Osteoblast (primary cell): ENCODE data around the gene BIRC7. TPM values are rescaled to one million over a fixed set of nuclear protein-coding genes. Genes with fewer than 3 reads are reported as not detected.

Source experiments
- DNase-seq: peaks from one replicate; pipeline ENCODE4 v3.0.0; 2011; ENCODE audit warnings: low spot score, mixed read lengths; ENCODE audit not compliant: insufficient read length; ENCODE audit errors: missing footprints
- H2AFZ ChIP-seq: 2 replicates; pipeline ENCODE4 v1.6.0; 2011; ENCODE audit warnings: mild to moderate bottlenecking, low read length
- H3K27ac ChIP-seq: 2 replicates; pipeline ENCODE4 v1.5.1; 2011; ENCODE audit warnings: mild to moderate bottlenecking, low read depth, low read length, moderate library complexity
- H3K27me3 ChIP-seq: 2 replicates; pipeline ENCODE4 v1.6.0; 2012; ENCODE audit warnings: mild to moderate bottlenecking, control low read depth, inconsistent platforms, low read length, moderate library complexity; ENCODE audit not compliant: insufficient read depth
- H3K36me3 ChIP-seq: 2 replicates; pipeline ENCODE4 v1.5.1; 2011; ENCODE audit warnings: mild to moderate bottlenecking, low read length, control low read depth, moderate library complexity; ENCODE audit not compliant: insufficient read depth
- H3K4me1 ChIP-seq: 2 replicates; pipeline ENCODE4 v1.5.1; 2011; ENCODE audit warnings: mild to moderate bottlenecking, low read length, control low read depth, moderate library complexity; ENCODE audit not compliant: insufficient read depth
- H3K4me2 ChIP-seq: 2 replicates; pipeline ENCODE4 v1.6.0; 2011; ENCODE audit warnings: mild to moderate bottlenecking, low read length; ENCODE audit not compliant: insufficient read depth
- H3K4me3 ChIP-seq: fragments of 200-600 bp; sonication (generic); 3 replicates; pipeline ENCODE4 v1.5.1; 2012; ENCODE audit warnings: mild to moderate bottlenecking, low read length, inconsistent platforms; ENCODE audit not compliant: insufficient read depth
- H3K79me2 ChIP-seq: 2 replicates; pipeline ENCODE4 v1.6.0; 2012; ENCODE audit warnings: mild to moderate bottlenecking, low read length, control low read depth, inconsistent platforms; ENCODE audit not compliant: insufficient read depth
- H3K9me3 ChIP-seq: 2 replicates; pipeline ENCODE4 v1.5.1; 2011; ENCODE audit warnings: low read depth, low read length, control low read depth
- H4K20me1 ChIP-seq: 2 replicates; pipeline ENCODE4 v1.6.0; 2012; ENCODE audit warnings: mild to moderate bottlenecking, low read length, control low read depth; ENCODE audit not compliant: insufficient read depth
- total RNA-seq: library from RNA; depleted of rRNA; stranded (reverse); fragments of >200 nt; gene quantifications from 2 replicates; pipeline ENCODE4 v1.2.3, GENCODE V29; 2012
- TF ChIP-seq, protein P1 (sequence below): IDR thresholded peaks from 2 replicates; pipeline ENCODE4 v1.5.1; 2011; ENCODE audit warnings: mild to moderate bottlenecking, low read depth, low read length, moderate library complexity; ENCODE audit errors: extremely low read depth

Gene BIRC7
- total RNA-seq, 1 donor: under 0.01 TPM

DNA sequence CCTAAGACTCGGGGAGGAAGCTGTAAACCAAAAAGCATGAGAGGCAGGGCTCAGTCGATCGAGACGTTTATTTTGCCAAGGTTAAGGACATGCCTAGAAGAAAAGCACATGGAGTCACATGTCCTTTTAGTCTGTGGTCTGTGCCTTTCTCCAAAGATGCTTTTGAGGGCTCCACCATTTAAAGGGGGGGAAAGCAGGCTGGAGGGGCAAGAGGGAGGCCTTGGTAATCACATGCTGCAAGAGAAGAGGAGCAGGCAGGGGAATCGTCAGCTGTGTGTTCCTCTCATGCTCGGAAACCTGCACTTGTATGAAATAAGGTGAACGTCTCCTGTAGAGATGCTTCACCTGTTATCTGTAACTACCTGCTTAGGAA lies 10.6 kb upstream of the BIRC7 start:
- Histone ChIP-seq H3K79me2 (no peaks in the 10 kb centered on the region), H3K4me1 (peaks cover 8% of the 10 kb centered on the region), H3K4me3 (no peak overlapping the region), H4K20me1 (no peaks in the 10 kb centered on the region), H3K27ac (no peak overlapping the region), H3K9me3 (no peaks in the 10 kb centered on the region), H3K36me3 (no peaks in the 10 kb centered on the region), H3K27me3 (peaks cover 11% of the 10 kb centered on the region), H2AFZ (no peak overlapping the region), H3K4me2 (no peak overlapping the region)
- TF ChIP-seq, protein P1, sequence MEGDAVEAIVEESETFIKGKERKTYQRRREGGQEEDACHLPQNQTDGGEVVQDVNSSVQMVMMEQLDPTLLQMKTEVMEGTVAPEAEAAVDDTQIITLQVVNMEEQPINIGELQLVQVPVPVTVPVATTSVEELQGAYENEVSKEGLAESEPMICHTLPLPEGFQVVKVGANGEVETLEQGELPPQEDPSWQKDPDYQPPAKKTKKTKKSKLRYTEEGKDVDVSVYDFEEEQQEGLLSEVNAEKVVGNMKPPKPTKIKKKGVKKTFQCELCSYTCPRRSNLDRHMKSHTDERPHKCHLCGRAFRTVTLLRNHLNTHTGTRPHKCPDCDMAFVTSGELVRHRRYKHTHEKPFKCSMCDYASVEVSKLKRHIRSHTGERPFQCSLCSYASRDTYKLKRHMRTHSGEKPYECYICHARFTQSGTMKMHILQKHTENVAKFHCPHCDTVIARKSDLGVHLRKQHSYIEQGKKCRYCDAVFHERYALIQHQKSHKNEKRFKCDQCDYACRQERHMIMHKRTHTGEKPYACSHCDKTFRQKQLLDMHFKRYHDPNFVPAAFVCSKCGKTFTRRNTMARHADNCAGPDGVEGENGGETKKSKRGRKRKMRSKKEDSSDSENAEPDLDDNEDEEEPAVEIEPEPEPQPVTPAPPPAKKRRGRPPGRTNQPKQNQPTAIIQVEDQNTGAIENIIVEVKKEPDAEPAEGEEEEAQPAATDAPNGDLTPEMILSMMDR: no peak
- peak; percentile 35 for DNase-seq

DNA sequence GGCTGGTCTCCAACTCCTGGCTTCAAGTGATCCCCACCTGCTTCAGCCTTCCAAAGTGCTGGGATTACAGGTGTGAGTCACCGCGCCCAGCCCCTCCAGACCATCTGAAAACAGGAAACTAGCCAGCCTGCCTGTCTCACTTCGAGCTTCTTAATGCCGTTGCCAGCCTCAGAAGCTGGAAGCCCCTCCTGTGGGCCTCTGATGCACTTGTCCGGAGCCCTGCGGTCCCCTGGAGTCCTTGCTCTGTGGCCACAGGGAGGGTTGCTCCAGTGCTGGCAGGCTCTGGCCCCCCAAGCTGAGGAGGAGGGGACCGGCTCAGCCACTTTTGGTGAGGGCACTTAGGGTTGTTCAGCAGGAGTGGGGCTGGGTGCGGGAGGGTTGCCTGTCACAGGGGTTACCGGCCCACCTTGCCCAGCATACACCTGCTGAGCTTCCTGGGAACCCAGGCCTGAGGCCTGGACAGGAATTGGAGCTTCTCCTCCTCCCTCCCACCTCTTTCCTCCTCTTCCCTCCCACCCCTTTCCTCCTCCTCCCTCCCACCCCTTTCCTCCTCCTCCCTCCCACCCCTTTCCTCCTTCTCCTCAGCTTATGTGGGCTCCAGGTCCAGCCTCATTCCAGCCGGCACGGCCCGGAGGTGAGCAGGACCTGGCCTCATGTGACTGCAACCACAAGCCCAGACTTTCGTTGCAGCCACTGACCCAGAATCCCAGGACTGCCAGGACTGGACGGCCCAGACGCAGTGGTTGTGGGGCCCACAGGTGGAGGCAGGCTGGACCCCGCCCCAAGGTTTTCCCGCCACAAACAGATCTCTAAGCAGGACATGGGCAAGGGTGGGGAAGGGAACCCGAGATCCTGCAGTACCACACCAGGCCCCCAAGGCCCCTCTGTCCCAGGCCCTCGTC lies 9.4 kb upstream of the BIRC7 start:
- H3K27ac ChIP-seq: no peak overlapping the region
- no peaks in the 10 kb centered on the region for H3K79me2 ChIP-seq
- H3K27me3 ChIP-seq: peaks cover 8% of the 10 kb centered on the region
- H3K9me3 ChIP-seq: no peaks in the 10 kb centered on the region
- H3K36me3 ChIP-seq: no peaks in the 10 kb centered on the region
- no peak overlapping the region for H3K4me2 ChIP-seq
- TF ChIP-seq, protein P1: no peak
- H3K4me1 ChIP-seq: peaks cover 16% of the 10 kb centered on the region
- H2AFZ ChIP-seq: no peak overlapping the region
- H3K4me3 ChIP-seq: no peak overlapping the region
- H4K20me1 ChIP-seq: no peaks in the 10 kb centered on the region
- no peak for DNase-seq

DNA sequence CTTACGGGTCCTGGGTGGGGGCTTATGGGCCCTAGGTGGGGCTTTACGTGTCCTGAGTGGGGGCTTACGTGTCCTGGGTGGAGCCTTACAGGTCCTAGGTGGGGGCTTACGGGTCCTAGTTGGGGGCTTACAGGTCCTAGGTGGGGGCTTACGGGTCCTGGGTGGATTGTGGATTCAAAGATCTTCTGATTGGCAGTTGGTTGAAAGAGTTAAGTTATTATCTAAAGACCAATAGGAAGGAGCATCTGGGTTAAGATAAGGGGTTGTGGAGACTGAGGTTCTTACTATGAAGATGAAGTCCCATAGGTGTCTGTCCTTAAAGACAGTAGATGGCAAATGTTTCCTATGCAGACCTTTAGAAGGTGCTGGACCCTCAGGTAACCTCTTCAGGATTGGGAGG lies 8.4 kb upstream of the BIRC7 start:
- Histone ChIP-seq H3K9me3 (no peaks in the 10 kb centered on the region), H2AFZ (no peak overlapping the region), H3K79me2 (no peaks in the 10 kb centered on the region), H3K4me3 (no peak overlapping the region), H3K27ac (no peak overlapping the region), H3K36me3 (no peaks in the 10 kb centered on the region), H3K27me3 (peaks cover 3% of the 10 kb centered on the region), H3K4me2 (no peak overlapping the region), H4K20me1 (no peaks in the 10 kb centered on the region), H3K4me1 (peaks cover 26% of the 10 kb centered on the region)
- TF ChIP-seq, protein P1: no peak
- no peak for DNase-seq

DNA sequence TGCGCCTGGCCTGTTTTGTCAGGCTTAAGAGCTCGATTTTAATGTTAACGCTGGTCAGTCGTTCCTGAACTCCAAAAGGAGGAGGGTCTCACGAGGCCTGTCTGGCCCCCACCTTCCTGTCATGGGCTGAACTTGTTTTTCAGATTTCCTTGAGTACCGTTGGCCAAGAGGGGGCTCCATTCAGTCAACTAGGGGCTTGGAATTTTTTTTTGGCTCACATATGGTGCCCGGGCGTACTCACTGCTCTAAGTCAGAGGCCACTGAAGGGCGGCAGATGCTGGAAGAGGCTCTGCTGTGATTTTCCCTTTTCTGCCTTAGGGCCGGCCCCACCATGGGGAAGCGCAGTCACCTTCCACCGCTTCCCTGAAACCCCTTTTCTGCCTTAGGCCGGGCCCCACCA lies 6.9 kb upstream of the BIRC7 start:
- TF ChIP-seq, protein P1: no peak
- Histone ChIP-seq H3K4me1 (peaks cover 36% of the 10 kb centered on the region), H3K27me3 (peaks cover 3% of the 10 kb centered on the region), H3K4me3 (no peak overlapping the region), H2AFZ (no peak overlapping the region), H3K79me2 (no peaks in the 10 kb centered on the region), H3K27ac (no peak overlapping the region), H3K36me3 (no peaks in the 10 kb centered on the region), H4K20me1 (no peaks in the 10 kb centered on the region), H3K9me3 (no peaks in the 10 kb centered on the region), H3K4me2 (no peak overlapping the region)
- DNase-seq: no peak
